Amygdala (tissue), 56 donors: ENCODE results near the gene SRSF9.
"Not testable (repeated sequence)": the region's sequence is repeated elsewhere in the genome, so short reads cannot be mapped to it uniquely, and the experiment has no call there.

Experiments used
- DNase-seq, 56 donors: peaks; one replicate each; lab custom pipeline; 2025; lab: John Stamatoyannopoulos, UW

The SRSF9 gene

DNA sequence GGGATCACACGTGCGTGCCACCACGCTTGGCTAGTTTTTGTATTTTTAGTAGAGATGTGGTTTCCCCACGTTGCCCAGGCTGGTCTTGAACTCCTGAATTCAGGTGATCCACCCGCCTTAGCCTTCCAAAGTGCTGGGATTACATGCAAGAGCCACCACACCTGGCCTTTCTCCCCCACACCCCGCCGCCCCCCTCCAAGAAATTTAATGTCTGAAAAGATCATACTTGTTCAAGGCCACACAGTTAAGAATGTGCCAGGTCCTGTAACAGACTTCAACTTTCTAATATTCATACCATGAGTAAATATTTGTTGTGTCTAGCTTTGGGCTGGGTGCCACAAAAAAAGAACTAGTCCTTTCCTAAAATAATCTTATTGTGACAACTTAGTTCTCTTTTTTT is 14.2 kb downstream of the SRSF9 start:
- DNase-seq, result no peak

DNA sequence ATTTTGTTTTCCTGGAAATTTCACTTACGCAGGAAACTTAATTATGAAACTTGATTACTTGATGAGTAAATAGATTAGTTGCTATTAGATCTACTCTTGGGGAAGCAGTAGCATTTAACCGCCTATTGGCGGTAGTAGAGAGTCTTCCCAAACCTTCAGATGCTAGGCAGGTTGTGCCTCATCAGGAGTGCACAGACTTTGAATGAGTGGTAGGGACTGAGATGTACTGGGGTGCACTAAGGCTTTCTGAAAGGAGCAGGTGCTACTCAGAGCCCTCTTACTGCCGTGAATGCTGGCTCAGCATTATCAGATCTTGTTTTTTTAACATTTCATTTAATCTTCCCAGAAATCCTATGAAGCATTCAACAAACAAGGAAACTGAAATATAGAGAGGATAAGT is 15.6 kb downstream of the SRSF9 start:
- no peak for DNase-seq

DNA sequence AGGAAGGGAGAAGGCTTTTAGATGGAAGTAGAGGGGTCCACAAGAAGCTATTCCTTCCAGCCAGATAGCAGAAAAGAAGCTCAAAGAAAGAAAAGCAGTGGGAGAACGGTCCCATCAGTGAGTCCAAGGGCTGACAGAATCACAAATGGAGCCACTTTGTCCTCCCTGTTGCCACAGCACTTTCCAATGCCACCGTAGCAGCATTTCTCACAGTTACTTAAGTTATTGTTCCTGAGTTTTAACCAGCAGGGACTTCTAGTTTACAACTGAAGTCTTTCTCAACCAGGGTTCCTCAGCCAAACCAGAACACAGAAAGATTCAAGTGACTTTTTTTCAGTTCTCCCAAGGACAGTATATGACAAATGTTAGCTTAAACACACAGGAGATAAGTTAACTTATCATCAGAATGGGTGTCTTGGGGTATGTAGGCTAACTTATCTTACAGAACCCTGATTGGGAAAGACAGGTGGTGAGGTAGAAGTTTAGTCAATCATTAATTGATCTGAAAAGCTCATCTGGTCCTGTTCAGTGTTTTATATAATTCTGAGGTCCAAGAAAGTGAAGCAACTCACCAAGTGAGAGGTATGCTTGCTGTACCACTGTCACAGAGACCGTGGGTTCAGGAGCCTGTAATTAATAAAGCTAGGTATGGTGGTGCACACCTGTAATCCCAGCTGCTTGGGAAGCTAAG is 16.3 kb downstream of the SRSF9 start:
- no peak for DNase-seq

DNA sequence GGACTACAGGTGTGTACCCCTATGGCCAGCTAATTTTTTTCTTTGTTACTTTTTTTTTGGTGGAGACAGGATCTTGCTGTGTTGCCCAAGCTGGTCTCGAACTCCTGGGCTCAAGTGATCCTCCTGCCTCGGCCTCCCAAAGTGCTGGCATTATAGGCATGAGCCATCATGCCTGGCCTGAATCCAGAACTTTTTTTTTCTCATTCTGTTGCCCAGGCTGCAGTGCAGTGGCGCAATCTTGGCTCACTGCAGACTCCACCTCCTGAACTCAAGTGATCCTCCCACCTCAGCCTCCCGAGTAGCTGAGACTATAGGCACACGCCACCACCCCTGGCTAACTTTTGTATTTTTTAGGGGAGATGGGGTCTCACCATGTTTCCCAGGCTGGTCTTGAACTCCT is 17.0 kb downstream of the SRSF9 start:
- not testable (repeated sequence) for DNase-seq

DNA sequence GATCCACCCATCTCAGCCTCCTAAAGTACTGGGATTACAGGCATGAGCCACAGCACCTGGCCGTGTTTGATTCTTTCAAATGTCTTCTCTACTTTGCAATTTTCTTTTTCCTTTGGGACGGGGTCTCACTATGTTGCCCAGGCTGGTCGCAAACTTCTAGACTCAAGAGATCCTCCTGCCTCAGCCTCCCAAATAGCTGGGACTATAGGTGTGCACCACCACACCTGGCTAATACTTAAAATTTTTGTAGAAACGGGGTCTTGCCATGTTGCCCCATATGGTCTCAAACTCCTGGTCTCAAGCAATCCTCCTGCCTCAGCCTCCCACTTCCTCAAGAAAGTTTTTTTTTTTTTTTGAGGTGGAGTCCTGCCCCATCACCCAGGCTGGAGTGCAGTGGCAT is 21.6 kb downstream of the SRSF9 start:
- DNase-seq, result no peak

DNA sequence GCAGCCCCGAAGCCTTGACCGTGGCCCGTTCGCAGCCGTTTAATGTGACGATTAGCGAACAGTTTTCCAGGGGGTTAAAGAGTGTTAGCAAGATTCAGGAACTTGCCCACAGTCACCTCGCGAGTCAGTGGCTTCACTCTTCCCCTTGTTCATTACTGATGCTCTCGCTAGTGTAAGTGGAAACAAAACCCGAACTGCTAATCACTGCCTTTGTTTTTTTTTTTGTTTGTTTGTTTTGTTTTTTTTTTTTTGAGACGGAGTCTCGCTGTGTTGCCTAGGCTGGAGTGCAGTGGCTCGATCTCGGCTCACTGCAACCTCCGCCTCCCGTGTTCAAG is 22.7 kb downstream of the SRSF9 start:
- not testable (repeated sequence) for DNase-seq

DNA sequence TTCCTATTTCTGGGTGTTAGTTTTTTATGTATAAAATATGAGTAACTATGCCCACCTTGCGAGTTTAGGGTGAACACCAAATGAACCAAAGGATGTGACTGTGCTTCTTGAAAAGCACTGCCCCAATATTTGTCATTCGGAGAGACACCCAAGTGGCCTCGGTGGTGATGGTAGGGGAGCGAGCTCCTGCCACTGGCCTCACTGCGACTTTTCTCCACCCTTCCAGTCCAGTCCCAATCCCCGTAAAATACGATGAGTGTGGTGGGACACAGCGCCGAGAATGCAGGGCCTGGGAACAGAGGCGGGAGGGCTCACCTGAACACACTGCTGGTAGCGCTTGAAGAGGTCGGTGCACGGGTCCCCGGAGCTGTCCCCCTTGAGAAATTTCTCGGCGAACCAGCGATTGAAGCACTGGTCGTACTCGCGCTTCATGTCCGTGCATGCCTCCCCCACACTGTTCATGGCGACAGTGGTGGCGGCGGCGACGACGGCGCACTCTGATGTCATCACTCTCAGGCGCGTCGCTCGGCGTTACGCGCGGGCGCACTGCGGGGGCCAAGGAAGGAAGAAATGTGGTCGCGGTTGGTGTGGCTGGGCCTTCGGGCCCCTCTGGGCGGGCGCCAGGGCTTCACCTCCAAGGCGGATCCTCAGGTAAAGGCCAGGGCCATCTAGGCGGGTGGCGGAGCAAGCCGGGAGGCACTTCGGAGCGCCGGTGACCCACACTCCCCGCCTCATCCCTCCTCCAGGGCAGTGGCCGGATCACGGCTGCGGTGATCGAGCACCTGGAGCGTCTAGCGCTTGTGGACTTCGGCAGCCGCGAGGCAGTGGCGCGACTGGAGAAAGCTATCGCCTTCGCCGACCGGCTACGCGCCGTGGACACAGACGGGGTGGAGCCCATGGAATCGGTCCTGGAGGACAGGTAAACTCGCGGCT is 23.4 kb downstream of the SRSF9 start, which contains the start of the genes GATC and TRIAP1:
TSS of gene GATC (plus strand) at position 534 of the 933 bp plus-strand sequence. CDS start at position 571, 37 bp downstream.
TSS of gene TRIAP1 (minus strand) at position 474 of the 933 bp plus-strand sequence. CDS start at position 462, 12 bp downstream.
- peak; percentile 7 to 89 (median 73) for DNase-seq

DNA sequence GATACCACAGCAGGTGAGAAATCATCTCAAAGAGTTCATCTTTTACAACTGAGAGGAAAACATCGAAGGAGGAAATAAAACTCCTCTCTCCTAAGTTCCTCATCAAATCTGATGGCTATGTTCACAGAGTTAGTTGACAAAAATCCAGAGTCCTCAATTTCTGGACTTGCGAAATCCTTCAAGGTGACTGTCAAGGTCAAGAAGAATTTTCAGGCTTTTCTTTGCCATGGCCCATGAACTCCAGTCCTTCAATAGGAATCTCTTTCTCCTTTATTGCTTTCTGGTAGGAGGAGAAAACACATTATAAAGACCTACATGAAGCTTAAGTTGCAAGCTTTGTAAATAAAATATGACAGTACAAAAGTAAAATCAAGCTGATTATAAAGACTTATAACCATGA is 24.9 kb downstream of the SRSF9 start:
- no peak for DNase-seq

DNA sequence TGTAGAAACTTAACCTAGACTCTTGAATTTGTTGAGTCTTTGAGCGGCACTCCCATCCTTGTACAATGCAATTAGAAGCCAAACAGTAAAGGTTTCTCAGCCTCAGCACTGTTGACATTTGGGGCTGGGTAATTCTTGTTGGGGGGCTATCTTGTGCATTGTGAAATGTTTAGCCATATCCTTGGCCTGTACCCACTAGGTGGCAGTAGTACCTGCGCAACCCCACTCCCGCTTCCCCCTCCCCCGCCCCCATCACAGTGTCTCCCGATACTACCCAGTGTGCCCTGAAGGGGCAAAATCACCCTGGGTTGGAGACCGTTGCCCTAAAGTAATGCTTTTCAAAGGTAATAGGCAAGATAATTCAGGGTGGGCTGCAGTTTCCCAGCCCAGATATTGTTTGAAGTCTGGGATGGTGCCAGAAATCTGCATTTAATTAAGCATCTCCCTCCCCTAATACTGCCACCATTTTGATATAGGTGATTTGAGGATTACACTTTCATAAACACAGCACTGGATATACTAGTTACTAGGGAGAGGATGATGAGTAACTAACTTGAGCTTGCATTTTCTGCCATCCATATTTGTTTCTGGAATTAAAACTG is 29.8 kb downstream of the SRSF9 start:
- peak in 39 of 56 donors; percentile 1 to 44 (median 8) for DNase-seq

DNA sequence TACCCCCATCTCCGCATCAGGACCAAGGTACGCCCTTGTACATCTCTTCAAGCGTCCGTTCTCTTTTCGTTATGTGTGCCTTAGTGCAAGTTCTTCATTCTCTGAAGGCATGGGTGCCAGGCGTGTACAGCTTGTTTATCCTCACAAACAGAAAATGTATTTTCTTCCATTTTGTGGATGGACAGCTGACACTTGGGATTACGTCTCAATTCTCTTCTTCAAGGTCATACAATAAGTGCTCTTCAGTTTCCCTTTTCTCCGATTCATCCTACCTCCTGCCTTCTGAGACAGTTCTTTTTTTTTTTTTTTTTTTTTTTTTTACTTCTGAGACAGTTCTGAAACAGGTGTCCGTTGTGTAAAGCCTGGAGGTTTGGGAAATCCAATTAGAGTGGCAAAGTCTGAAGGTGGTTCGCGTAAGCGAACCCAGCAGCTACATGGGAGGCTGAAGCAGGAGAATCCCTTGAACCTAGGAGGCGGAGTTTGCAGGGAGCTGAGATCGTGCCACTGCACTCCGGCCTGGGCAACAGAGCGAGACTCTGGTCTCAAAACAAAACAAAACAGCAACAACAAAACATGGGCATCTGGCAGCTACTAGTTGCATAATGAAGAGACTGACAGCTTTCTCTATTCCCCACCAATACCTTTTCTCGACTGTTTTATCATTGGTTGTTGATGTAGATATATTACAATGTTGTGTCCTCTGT is 30.9 kb downstream of the SRSF9 start:
- DNase-seq, result no peak

DNA sequence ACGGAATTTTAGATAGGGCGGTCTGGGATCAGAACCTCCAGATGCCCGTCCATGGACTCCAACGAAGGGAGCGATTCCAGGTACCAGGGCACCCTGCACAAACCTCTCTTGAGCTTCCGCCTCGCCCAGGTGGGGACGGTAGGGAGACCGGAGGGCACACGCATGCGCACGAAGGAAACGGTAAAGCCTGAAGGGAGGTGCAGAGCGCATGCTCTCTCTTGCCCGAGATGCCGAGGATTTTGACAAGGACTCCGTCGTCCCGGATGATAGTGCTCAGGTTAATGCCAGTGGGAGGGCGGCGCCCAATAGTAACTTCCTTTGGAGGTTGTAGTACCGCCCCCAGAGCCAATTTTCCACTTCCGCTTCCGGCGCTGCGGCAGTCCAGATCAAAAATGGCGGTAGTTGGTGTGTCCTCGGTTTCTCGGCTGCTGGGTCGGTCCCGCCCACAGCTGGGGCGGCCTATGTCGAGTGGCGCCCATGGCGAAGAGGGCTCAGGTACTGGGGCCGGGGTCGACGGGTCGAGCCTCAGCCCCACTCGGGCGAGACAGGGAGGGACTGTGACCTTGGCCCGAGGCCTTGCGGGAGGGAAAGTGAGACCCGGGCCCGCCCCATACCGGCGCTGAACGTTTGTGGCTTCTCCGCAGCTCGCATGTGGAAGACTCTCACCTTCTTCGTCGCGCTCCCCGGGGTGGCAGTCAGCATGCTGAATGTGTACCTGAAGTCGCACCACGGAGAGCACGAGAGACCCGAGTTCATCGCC is 31.6 kb downstream of the SRSF9 start, which contains the start of gene COX6A1:
TSS of gene COX6A1 (plus strand) at position 379 of the 760 bp plus-strand sequence. CDS start at position 393, 14 bp downstream.
- peak; percentile 36 to 96 (median 88) for DNase-seq

DNA sequence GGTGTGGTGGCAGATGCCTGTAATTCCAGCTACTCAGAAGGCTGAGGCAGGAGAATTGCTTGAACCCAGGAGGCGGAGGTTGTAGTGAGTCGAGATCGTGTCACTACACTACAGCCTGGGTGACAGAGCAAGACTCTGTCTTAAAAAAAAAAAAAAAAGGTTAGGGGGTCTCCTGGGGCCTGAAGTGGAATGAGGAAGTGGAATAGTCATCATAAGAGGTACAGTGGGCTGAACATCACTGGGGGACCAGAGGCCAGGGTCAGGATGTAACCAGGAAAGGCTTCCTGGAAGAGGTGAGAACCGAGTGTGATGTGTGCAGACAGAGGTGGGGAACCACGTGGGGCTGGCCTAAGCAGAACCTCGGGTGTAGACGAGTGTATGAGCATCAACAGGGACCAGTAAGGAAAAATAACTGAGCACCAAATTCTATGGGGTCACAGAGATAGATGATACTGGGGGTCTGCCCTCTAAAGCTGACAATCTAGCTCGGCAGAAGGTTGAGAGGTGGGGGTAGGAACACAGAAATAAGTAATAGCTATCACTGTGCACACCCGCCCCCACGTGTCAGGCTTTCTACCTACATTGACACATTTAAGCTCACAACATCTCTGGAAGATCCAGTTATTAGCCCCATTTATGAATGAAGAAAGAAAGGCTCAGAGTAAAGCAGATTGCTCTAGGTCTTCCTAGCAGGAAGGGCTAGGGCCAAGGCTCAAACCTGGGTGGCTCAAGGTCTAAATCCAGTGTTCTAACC is 36.6 kb downstream of the SRSF9 start:
- DNase-seq, result no peak

DNA sequence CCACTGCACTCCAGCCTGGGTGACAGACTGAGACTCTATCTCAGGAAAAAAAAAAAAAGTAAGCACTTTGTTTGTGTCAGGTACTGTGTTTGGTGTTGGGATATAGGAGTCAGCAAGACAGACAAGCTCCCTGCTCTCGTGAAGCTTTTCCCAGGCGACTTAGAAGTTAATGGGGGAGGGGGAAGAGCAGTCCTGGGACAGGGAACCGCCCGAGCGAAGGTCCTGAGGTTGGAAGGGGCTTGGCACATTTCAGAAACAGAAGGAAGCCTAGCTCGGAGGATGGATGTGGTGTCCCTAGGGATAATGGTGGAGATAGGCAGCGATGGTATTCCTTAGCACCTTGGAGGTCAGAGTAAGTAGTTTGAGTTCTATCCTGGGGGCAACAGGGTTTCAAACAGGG is 40.2 kb downstream of the SRSF9 start:
- no peak for DNase-seq

DNA sequence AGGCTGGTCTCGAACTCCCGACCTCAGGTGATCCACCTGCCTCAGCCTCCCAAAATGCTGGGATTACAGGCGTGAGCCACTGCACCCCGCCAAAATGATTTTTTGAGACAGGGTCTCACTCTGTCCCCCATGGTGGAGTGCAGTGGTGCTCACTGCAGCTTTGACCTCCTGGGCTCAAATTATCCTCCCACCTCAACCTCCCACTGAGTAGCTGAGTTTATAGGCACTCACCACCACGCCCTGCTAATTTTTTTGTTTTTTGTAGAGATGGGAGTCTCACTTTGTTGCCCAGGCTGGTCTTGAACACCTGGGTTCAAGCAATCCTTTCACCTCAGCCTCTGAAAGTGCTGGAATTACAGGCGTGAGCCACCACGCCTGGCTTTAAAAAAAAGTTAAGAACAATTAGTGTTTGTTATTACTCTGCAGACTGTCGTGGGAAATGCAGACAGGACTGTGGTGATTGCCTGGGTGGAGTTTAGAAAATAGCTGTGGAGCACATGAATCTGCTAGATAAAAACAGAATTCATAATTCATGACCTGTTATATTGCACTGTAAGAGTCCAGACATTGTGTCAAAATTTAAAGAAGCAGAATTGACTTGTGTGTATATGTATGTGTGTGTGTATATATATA is 40.8 kb downstream of the SRSF9 start:
- no peak for DNase-seq

DNA sequence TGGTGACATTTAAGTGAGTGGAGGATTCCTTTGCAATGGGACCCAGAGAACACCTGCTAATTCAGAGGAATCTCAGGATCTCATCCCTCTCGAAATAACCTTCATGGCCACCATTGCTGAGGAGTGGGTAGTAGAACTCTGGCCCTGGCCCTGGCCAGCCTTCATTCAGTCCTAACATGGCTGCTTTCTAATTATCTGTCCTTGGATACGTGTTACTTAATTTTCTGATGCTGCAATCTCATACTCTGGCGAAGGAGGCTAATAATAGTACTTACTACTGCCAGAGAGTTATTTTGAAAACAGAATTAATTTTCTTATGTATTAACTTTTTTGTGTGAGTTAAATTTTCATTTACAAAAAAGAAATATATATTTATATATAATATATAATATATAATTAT is 43.8 kb downstream of the SRSF9 start:
- no peak for DNase-seq

DNA sequence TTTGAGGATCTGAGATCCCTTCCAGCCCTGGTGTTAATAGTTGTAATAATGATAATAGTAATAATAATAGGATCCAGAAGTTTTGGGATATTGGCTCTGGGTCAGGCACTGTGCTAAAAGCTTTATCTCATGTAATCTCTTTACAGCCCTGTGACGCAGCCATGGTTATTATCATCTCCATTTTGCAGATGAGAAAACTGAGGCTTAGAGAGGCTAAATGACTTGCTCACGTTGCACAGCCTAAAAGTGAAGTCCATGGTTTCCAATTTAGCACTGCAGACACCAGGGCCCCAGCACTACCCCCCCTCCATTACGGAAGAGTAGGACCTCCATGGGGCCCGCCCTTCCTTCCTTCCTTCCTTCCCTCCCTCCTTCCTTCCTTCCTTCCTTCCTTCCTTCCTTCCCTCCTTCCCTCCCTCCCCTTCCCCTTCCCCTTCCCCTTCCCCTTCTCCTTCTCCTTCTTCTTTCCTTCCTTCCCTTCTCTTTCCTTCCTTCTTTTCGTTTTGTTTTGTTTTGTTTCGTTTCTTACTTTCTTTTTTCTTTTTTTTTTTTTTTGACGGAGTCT is 46.6 kb downstream of the SRSF9 start:
- DNase-seq, result no peak

DNA sequence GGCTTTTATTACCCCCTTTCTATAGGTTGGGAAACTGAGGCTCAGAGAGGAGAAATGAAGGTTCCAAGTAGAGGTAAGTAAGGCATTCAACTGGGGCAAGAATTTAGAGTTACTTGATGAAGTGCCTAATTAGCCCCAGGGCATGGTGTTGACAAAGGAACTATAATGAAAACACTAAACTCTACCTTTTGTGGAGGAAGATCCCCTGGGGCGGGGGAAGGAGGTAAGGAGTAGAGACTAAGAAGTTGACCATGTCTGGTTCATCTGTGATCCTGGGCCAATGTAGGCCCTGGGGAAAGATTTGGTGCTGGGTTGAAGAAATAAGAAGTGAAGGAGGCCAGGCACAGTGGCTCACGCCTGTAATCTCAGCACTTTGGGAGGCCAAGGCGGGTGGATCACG is 47.8 kb downstream of the SRSF9 start:
- no peak for DNase-seq

DNA sequence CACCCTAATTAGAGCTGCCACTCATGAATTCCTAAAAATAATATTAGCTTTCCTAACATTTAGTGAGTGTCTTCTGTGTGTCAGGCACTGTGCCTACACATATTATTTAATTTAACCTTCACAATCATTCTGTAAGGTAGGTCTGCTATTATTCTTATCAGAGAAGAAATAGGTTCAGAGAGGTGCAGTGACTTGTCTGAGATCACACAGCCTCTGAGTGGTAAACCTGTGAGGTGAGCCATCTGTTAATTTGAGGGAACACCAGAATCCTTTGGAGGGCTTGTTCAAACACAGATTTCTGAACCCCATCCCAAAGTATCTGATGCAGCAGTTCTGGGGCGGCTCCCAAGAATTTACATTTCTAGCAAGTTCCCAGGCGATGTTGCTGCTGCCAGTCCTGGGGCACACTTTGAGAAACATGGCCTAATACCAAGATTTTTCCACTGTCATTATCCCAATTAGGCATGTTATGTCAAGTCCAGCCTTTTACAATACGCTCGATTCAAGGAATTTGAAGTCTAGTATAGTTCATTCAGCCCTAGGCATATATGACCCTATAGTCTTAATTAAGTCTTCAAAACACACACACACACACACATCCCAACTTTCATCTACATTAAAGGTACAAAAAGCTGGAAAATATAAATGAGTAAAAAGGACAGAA is 51.5 kb downstream of the SRSF9 start:
- DNase-seq, result no peak
